ENCODE measurements around the gene ALDH1A3.

ALDH1A3 gene

DNA sequence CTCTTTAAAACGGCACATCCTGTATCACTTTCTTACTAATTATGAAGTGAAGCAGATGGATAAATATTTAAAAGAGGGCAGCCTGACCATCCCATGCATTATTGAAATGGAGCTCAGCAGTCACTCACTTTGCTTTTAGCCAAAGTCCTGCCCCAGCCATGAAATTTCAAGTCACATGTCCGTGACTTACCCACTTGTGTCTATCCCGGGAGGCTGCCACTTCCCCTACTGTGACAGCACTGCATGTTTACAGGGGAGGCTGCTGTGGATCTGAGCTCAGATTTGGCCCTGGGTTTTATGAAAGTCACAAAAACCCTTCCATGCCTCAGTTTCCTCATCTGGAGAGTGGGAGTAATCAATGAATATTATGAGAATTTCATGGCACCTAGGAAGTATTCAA lies 21.7 kb downstream of the ALDH1A3 start:
- H3K36me3 ChIP-seq (ENCODE audit: control insufficient read depth, insufficient read depth, low read length), result no peaks in the 10 kb centered on the region
- H3K9me3 ChIP-seq (ENCODE audit: control insufficient read depth, low read length), result no peaks in the 10 kb centered on the region
- H3K4me3 ChIP-seq (ENCODE audit: low read length), result no peak overlapping the region
- no peak overlapping the region for H3K9ac ChIP-seq (ENCODE audit: low read length)
- peaks cover 11% of the 10 kb centered on the region for H3K4me1 ChIP-seq (ENCODE audit: control insufficient read depth, insufficient read depth, low read length)
- no peaks in the 10 kb centered on the region for H3K27me3 ChIP-seq (ENCODE audit: control insufficient read depth, insufficient read depth, low read length)

DNA sequence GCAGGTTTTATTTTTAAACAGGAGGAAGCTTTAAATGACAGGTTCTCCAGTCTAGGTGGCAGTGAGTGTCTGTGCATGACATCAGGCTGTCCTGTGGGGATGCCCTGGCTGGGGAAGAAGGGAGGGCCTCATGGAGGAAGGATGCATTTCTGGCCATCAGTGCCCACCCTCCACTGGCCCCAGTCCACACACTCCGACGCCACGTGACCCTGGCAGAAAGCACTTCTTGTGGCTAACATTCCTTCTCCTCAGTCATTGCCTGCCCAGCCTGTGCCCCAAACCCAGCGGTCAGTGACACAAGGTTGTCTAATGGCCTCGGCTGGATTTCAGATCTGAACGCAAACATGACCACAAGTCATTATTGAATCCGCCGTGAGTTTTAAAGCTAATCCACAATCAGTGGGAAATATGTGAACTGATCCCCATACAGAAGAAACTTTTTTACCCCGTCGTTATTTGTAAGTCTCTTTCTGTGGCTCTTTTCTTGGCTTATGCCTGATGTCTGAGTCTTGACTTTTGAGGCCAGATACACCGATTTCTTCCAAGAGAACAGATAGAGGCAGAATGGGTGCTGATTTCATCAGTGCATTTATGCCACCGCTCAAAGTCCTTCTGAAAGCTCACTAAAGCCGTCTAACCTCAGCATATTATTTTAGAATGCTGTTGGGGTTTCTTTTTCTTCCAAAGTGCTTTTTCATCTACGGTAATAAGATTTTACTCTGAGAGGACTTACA lies 22.2 kb downstream of the ALDH1A3 start:
- Histone ChIP-seq H3K9ac (ENCODE audit: low read length) (peak overlapping the region; percentile 44), H3K27me3 (ENCODE audit: control insufficient read depth, insufficient read depth, low read length) (no peaks in the 10 kb centered on the region), H3K4me1 (ENCODE audit: control insufficient read depth, insufficient read depth, low read length) (peaks cover 11% of the 10 kb centered on the region), H3K4me3 (ENCODE audit: low read length) (peak overlapping the region; percentile 0), H3K9me3 (ENCODE audit: control insufficient read depth, low read length) (no peaks in the 10 kb centered on the region), H3K36me3 (ENCODE audit: control insufficient read depth, insufficient read depth, low read length) (no peaks in the 10 kb centered on the region)

DNA sequence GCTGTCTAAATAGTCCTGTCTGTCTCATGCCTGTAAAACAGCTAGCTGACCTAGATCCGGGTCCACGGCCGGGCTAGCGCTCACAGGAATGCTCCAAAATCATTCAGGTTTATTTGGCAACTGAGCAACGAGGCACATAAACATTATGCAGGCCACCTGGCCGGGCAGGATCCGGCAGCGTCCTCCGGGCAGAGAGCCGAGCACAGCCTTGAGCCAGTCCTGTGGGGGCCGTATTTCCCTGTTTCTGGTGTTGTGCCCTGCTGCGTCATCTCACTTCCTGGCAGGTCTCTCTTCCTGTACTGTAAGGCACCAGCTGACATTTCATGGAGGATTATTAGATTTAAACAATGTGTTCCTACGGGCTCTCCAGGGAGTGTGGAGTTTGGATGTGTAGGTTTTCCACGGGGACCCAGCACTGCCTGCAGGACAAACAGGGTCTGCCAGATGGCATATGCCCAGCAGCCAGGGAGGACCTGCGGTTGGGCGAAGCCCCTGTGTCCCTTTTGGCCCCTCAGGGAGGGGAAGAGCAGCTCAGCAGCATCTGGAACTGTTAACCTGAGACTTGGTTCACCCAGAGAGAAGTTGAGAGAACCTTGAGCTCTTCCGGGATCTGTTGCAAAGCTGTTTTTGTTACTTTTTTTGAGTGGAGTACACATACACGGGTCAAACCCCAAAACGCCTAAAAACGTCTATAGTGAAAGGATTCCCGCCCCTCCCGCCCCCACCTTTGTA lies 23.0 kb downstream of the ALDH1A3 start:
- Histone ChIP-seq H3K36me3 (ENCODE audit: control insufficient read depth, insufficient read depth, low read length) (no peaks in the 10 kb centered on the region), H3K27me3 (ENCODE audit: control insufficient read depth, insufficient read depth, low read length) (no peaks in the 10 kb centered on the region), H3K4me3 (ENCODE audit: low read length) (peak overlapping the region; percentile 0), H3K9me3 (ENCODE audit: control insufficient read depth, low read length) (no peaks in the 10 kb centered on the region), H3K4me1 (ENCODE audit: control insufficient read depth, insufficient read depth, low read length) (peaks cover 11% of the 10 kb centered on the region), H3K9ac (ENCODE audit: low read length) (peak overlapping the region; percentile 44)

DNA sequence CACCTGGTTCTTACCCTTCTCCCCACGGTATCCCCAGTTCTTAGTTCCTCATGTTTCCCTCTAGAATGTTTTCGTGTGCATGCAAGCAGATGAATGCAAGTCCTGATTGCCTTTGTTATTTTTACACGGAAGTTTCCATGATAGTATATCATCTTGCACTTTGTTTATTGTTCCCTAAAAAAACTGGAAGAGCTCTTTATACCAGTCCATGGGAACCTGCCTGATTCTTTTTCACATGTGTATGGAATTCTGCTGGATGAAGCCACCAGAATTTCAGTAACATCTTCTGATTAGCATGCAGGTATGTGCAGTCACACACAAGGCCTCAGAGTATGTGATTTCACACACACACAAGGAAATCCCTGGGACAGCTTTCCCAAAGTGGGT lies 23.5 kb downstream of the ALDH1A3 start:
- H3K36me3 ChIP-seq (ENCODE audit: control insufficient read depth, insufficient read depth, low read length), result no peaks in the 10 kb centered on the region
- H3K27me3 ChIP-seq (ENCODE audit: control insufficient read depth, insufficient read depth, low read length), result no peaks in the 10 kb centered on the region
- H3K4me3 ChIP-seq (ENCODE audit: low read length), result no peak overlapping the region
- peaks cover 11% of the 10 kb centered on the region for H3K4me1 ChIP-seq (ENCODE audit: control insufficient read depth, insufficient read depth, low read length)
- no peaks in the 10 kb centered on the region for H3K9me3 ChIP-seq (ENCODE audit: control insufficient read depth, low read length)
- H3K9ac ChIP-seq (ENCODE audit: low read length), result no peak overlapping the region

DNA sequence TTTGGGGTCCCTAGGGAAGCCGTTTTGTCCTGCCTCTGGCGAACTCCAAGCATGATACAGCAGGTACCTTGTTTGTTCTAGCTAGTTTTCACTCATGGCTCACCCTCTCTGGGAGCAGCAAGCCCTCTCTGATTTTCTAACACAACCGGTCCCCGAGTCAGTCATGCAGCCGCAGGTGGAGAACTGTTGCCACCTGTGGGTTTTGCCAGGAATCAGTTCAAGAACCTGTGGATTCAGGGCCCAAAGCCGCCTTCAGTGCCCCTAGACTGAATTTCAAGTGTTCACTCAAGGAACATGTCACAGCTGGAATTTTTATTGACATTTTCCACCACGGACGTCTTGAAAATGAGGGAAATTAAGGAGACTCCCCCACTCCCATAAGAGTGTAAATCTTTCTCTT lies 26.2 kb downstream of the ALDH1A3 start:
- H3K4me1 ChIP-seq (ENCODE audit: control insufficient read depth, insufficient read depth, low read length), result peaks cover 11% of the 10 kb centered on the region
- no peaks in the 10 kb centered on the region for H3K36me3 ChIP-seq (ENCODE audit: control insufficient read depth, insufficient read depth, low read length)
- no peak overlapping the region for H3K9ac ChIP-seq (ENCODE audit: low read length)
- no peak overlapping the region for H3K4me3 ChIP-seq (ENCODE audit: low read length)
- H3K27me3 ChIP-seq (ENCODE audit: control insufficient read depth, insufficient read depth, low read length), result no peaks in the 10 kb centered on the region
- no peaks in the 10 kb centered on the region for H3K9me3 ChIP-seq (ENCODE audit: control insufficient read depth, low read length)

DNA sequence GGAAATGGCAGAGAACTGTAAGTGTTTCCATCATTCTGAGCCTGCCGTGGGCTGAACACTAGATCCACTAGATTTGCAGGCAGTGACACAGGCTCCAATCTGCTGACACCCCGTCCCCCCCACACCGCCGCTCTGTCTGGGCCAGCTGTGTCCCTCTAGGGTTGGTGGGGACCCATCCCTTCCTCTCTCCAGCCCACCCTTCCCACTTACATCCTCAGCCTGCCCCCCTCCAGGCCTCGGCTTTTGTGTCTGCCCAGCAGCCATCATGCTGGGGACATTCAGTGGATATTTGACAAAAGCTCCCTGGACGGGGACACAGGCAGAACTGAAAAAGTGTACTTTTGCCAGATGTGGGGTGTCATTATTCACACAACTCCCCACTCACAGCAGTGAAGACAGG lies 28.8 kb downstream of the ALDH1A3 start:
- no peaks in the 10 kb centered on the region for H3K4me1 ChIP-seq (ENCODE audit: control insufficient read depth, insufficient read depth, low read length)
- H3K9me3 ChIP-seq (ENCODE audit: control insufficient read depth, low read length), result no peaks in the 10 kb centered on the region
- H3K36me3 ChIP-seq (ENCODE audit: control insufficient read depth, insufficient read depth, low read length), result no peaks in the 10 kb centered on the region
- H3K4me3 ChIP-seq (ENCODE audit: low read length), result no peak overlapping the region
- no peaks in the 10 kb centered on the region for H3K27me3 ChIP-seq (ENCODE audit: control insufficient read depth, insufficient read depth, low read length)
- no peak overlapping the region for H3K9ac ChIP-seq (ENCODE audit: low read length)

DNA sequence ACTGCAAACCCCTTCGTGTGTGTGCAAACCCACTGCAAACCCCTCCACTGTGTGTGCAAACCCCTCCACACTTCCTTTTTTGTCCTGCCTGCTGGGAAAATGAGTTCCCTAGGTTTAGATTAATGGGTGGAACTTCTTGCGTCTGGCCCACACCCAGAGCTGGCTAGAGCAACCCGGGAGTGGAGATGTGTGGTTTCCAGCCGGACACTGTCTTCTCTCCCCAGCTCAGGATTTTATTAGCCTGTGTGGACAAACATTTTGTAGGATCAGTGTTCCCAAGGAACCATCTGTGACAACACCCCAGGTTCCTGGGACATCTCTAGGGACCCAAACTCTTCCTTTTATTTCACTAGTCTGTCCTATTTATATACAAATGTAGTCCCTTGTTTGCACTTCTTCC lies 29.9 kb downstream of the ALDH1A3 start:
- H3K27me3 ChIP-seq (ENCODE audit: control insufficient read depth, insufficient read depth, low read length), result no peaks in the 10 kb centered on the region
- H3K9me3 ChIP-seq (ENCODE audit: control insufficient read depth, low read length), result no peaks in the 10 kb centered on the region
- H3K4me3 ChIP-seq (ENCODE audit: low read length), result no peak overlapping the region

DNA sequence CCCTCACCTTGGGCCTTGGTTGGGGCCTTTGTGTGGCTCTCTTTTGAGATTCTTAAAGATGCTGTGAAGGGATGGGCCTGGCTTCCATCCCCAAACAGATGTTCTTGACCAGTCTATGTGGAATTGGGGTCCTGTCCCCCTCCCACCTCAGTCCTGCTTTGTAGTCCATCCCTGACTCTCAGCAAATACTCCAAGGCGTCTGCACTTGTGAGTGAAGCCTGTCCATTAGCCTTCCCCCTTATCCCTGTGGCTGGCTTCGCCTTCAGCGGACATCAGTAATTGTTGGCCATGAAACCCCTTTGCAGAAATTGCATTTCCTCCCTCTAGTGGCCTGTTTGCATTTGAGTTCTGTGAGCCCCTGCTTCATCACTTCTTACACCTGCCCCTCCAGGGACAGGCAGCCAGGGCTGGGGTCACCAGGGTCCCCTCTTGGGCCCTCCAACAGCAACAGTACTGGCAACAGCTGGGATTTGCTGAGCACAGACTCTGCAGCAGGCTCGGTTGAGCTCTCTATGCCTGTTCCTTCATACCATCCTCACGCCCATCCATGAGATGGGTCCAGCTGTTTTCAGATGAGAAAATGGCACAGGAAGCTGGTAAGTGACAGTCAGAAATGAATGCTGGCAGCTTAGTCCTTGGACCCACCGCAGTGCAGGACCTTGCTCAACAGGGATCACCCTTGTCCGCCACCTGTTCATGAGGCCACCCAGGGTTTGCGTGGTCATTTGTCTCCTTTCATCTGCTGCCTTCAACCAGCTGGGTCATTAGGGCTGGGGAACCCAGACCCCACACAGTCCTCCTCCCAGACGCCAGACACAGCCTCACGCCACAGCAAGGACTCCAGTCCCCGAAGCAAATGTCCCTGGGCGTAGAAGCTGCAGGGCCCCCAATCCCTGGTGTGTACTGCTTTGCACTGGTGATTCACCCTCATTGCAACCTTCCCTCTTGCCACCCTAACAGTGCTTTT lies 30.6 kb downstream of the ALDH1A3 start:
- H3K27me3 ChIP-seq (ENCODE audit: control insufficient read depth, insufficient read depth, low read length), result no peaks in the 10 kb centered on the region
- H3K4me1 ChIP-seq (ENCODE audit: control insufficient read depth, insufficient read depth, low read length), result no peaks in the 10 kb centered on the region
- no peak overlapping the region for H3K9ac ChIP-seq (ENCODE audit: low read length)
- H3K4me3 ChIP-seq (ENCODE audit: low read length), result no peak overlapping the region
- H3K36me3 ChIP-seq (ENCODE audit: control insufficient read depth, insufficient read depth, low read length), result no peaks in the 10 kb centered on the region
- H3K9me3 ChIP-seq (ENCODE audit: control insufficient read depth, low read length), result no peaks in the 10 kb centered on the region

More for the DNA sequence above, 29.9 kb downstream of the ALDH1A3 start:
- H3K36me3 ChIP-seq (ENCODE audit: control insufficient read depth, insufficient read depth, low read length), result no peaks in the 10 kb centered on the region
- H3K4me1 ChIP-seq (ENCODE audit: control insufficient read depth, insufficient read depth, low read length), result no peaks in the 10 kb centered on the region
- H3K9ac ChIP-seq (ENCODE audit: low read length), result no peak overlapping the region

DNA sequence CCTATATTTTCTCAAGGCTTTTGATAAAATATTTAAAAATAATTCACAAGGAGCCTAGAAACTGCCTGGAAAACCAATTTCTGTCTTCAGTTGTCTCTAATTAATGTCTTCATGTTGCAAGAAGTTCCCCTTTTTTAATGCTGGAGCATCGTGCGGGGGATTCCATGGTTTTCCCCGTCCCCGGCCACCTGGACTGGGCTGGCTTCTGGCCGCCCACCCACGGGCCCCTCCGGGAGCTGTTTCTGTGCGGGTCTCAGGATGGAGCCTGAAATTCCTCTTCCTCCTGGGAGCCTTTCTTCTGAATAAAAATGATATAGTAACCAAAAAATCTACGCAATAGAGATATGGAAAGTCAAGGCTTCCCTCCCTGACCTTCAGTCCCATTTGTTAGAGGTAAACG lies 31.5 kb downstream of the ALDH1A3 start:
- no peak overlapping the region for H3K9ac ChIP-seq (ENCODE audit: low read length)
- no peak overlapping the region for H3K4me3 ChIP-seq (ENCODE audit: low read length)
- no peaks in the 10 kb centered on the region for H3K36me3 ChIP-seq (ENCODE audit: control insufficient read depth, insufficient read depth, low read length)
- no peaks in the 10 kb centered on the region for H3K9me3 ChIP-seq (ENCODE audit: control insufficient read depth, low read length)
- no peaks in the 10 kb centered on the region for H3K4me1 ChIP-seq (ENCODE audit: control insufficient read depth, insufficient read depth, low read length)
- no peaks in the 10 kb centered on the region for H3K27me3 ChIP-seq (ENCODE audit: control insufficient read depth, insufficient read depth, low read length)

DNA sequence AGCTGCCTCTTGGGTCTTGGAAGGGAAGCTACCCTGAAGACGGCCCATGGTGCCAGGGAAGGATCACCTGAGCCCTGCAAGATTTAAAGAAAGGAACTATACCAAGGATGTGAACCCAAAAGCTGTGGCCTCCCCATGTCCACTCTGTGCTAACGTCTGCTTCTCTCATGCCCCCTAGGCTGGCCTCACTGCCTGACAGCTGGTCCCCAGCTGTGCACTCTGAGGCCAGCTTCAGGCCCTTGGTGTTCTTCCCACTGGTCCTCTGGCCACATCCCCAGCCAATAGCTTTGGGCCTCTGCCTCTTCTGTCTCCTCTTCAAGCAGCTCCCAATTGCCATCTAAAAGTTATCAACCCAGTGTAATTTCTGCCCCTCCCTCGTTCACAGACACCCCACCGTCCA lies 34.3 kb downstream of the ALDH1A3 start:
- Histone ChIP-seq H3K4me1 (ENCODE audit: control insufficient read depth, insufficient read depth, low read length) (peaks cover 14% of the 10 kb centered on the region), H3K27me3 (ENCODE audit: control insufficient read depth, insufficient read depth, low read length) (no peaks in the 10 kb centered on the region), H3K9me3 (ENCODE audit: control insufficient read depth, low read length) (no peaks in the 10 kb centered on the region), H3K4me3 (ENCODE audit: low read length) (no peak overlapping the region), H3K36me3 (ENCODE audit: control insufficient read depth, insufficient read depth, low read length) (no peaks in the 10 kb centered on the region), H3K9ac (ENCODE audit: low read length) (no peak overlapping the region)

DNA sequence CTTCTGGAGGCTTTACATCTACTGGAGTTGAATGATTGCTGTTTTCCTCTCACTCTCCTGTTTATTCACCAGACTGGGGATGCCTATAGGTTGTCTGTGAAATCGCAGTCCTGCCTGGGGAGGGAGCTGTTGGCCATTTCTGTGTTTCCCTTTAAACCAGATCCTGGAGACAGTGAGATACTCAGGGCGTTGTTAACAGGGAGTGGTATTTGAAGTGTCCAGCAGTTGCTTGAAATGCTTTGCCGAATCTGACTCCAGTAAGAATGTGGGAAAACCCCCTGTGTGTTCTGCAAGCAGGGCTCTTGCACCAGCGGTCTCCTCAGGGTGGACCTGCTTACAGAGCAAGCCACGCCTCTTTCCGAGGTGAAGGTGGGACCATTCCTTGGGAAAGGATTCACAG lies 35.2 kb downstream of the ALDH1A3 start:
- Histone ChIP-seq H3K9me3 (ENCODE audit: control insufficient read depth, low read length) (no peaks in the 10 kb centered on the region), H3K36me3 (ENCODE audit: control insufficient read depth, insufficient read depth, low read length) (no peaks in the 10 kb centered on the region), H3K9ac (ENCODE audit: low read length) (no peak overlapping the region), H3K27me3 (ENCODE audit: control insufficient read depth, insufficient read depth, low read length) (no peaks in the 10 kb centered on the region), H3K4me1 (ENCODE audit: control insufficient read depth, insufficient read depth, low read length) (peaks cover 15% of the 10 kb centered on the region), H3K4me3 (ENCODE audit: low read length) (no peak overlapping the region)

Measured in mucosa of stomach (tissue), 1 donor.